ENCODE data around the gene TTBK2.
"Not testable (repeated sequence)": the region's sequence is repeated elsewhere in the genome, so short reads cannot be mapped to it uniquely, and the experiment has no call there.

TTBK2 gene

DNA sequence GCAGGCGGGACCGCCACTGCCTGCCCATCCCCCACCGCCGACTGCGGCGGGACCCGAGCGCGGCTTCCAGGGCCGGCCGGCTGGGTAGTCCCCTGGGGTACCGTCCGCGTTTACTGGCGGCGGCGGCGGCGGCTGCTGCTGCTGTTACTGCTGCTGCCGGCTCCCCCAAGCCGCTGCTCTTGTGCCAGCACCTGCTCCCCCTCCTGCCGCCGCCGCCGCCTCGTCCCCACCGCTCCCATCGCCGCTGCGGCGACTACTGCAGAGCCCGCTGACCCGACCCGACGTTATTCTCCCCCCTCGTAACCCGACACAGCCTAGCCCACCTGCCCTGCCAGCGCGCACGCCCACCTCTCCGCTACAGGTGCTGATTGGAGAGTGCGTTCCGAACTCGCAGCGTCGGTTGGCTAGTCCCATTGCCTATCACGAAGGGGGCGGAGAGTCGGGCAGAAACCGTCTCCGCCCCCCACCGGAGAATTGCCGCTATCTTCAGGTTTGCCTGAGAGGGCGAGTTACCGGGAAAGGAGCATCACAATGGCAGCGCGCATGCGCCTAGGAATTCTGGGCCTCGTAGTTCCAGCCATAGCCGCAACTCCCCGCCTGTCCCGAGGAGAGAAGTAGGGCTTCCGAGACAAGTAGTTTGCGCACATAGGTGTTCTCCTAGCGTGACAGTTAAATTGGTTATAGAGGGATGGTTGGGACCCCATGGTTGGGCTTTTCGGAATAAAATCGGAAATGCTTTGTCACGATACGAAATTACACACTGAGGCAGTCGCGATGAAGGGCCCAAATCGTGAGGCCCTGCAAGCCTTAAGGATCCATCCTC is at the start of gene TTBK2:
Gene TTBK2, minus strand, starts transcription at position 260 of the 823 bp plus-strand sequence. CDS start 42,161 bp downstream, outside the sequence.
- Histone ChIP-seq H3K27me3 (ENCODE audit: control insufficient read depth in 2 of 2, insufficient read depth in 2 of 2, low read length in 2 of 2) (no peaks in the 10 kb centered on the region), H3K9ac (ENCODE audit: low read depth in 1 of 2, low read length in 2 of 2) (peak within 1 kb of the TSS; percentile 74 to 76), H3K4me1 (ENCODE audit: control insufficient read depth in 2 of 2, insufficient read depth in 2 of 2, low read length in 2 of 2) (peaks cover 8 to 15% of the 10 kb centered on the region in 2 donors), H3K27ac (ENCODE audit: low read depth in 2 of 2, low read length in 2 of 2) (peak within 1 kb of the TSS; percentile 64 to 84), H3K9me3 (ENCODE audit: control insufficient read depth in 2 of 2, low read length in 2 of 2) (no peaks in the 10 kb centered on the region), H3K36me3 (ENCODE audit: control insufficient read depth in 2 of 2, insufficient read depth in 2 of 2, low read length in 2 of 2) (no peaks in the 10 kb centered on the region), H3K4me3 (ENCODE audit: low read length in 2 of 2) (peak within 1 kb of the TSS; percentile 81 to 95)

DNA sequence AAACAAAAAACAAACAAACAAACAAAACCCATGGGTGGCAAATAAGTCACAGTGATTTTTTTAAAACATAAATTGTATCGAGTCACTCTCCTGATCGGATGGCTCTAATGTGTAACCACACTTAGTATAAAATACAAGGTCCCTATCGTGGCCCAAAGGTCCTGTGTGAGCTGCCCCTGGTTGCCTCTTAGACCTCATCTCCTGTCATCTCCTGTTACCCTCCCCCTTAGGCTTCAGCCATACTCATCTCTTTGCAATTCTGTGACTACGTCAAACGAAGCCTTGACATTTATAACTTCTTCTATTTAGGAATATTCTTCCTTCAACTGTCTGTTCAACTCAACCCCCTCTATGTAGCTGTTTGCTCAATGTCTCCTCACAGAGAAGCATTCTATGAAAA is 43.9 kb upstream of the TTBK2 start:
- Histone ChIP-seq H3K27me3 (ENCODE audit: control insufficient read depth in 2 of 2, insufficient read depth in 2 of 2, low read length in 2 of 2) (no peaks in the 10 kb centered on the region), H3K9ac (ENCODE audit: low read depth in 1 of 2, low read length in 2 of 2) (no peak overlapping the region), H3K27ac (ENCODE audit: low read depth in 2 of 2, low read length in 2 of 2) (no peak overlapping the region), H3K4me3 (ENCODE audit: low read length in 2 of 2) (no peak overlapping the region), H3K9me3 (ENCODE audit: control insufficient read depth in 2 of 2, low read length in 2 of 2) (no peaks in the 10 kb centered on the region), H3K4me1 (ENCODE audit: control insufficient read depth in 2 of 2, insufficient read depth in 2 of 2, low read length in 2 of 2) (no peaks in the 10 kb centered on the region), H3K36me3 (ENCODE audit: control insufficient read depth in 2 of 2, insufficient read depth in 2 of 2, low read length in 2 of 2) (peaks cover 28 to 34% of the 10 kb centered on the region in 2 donors)

DNA sequence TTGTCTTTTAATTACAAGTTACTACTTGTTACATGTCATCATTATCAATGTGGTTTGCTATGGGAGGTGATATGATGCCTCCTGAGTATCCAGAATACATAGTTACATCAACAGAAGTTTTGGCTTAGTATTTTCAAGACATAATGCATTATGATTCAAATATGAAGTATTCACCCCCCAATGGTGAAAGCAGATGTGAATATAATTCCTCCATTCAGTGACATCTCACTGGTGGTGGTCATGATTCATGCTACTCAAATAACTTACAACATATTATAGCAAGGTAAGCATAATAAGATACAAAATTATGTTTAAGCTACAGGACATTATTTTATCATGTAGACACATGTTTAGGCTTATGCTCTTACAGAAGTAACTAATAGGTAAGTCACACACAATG is 34.9 kb upstream of the TTBK2 start:
- Histone ChIP-seq H3K9me3 (ENCODE audit: control insufficient read depth in 2 of 2, low read length in 2 of 2) (peaks cover 0 to 2% of the 10 kb centered on the region in 2 donors), H3K4me3 (ENCODE audit: low read length in 2 of 2) (no peak overlapping the region), H3K27ac (ENCODE audit: low read depth in 2 of 2, low read length in 2 of 2) (no peak overlapping the region), H3K9ac (ENCODE audit: low read depth in 1 of 2, low read length in 2 of 2) (no peak overlapping the region), H3K4me1 (ENCODE audit: control insufficient read depth in 2 of 2, insufficient read depth in 2 of 2, low read length in 2 of 2) (no peaks in the 10 kb centered on the region), H3K36me3 (ENCODE audit: control insufficient read depth in 2 of 2, insufficient read depth in 2 of 2, low read length in 2 of 2) (peaks cover 41 to 54% of the 10 kb centered on the region in 2 donors), H3K27me3 (ENCODE audit: control insufficient read depth in 2 of 2, insufficient read depth in 2 of 2, low read length in 2 of 2) (no peaks in the 10 kb centered on the region)

DNA sequence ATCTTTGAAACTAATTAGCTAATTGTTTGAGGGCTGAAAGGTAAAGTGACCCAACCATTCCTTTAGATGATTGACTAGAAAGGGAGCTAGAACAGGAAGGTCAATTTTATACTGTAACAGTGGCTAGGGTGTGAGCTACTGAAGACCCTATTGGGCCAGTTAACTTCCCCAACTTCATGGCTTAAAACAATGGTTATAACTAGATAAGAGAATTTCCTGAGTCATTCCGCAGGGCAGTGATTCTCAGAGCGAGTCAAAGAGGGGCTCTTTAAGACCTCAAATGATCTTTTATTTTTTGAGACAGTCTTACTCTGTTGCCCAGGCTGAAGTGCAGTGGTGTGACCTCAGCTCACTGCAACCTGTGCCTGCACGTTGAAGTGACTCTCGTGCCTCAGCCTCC is 33.7 kb upstream of the TTBK2 start:
- Histone ChIP-seq H3K27me3 (ENCODE audit: control insufficient read depth in 2 of 2, insufficient read depth in 2 of 2, low read length in 2 of 2) (no peaks in the 10 kb centered on the region), H3K9me3 (ENCODE audit: control insufficient read depth in 2 of 2, low read length in 2 of 2) (peaks cover 0 to 2% of the 10 kb centered on the region in 2 donors), H3K36me3 (ENCODE audit: control insufficient read depth in 2 of 2, insufficient read depth in 2 of 2, low read length in 2 of 2) (peaks cover 36 to 52% of the 10 kb centered on the region in 2 donors), H3K4me3 (ENCODE audit: low read length in 2 of 2) (no peak overlapping the region), H3K27ac (ENCODE audit: low read depth in 2 of 2, low read length in 2 of 2) (no peak overlapping the region), H3K9ac (ENCODE audit: low read depth in 1 of 2, low read length in 2 of 2) (no peak overlapping the region), H3K4me1 (ENCODE audit: control insufficient read depth in 2 of 2, insufficient read depth in 2 of 2, low read length in 2 of 2) (no peaks in the 10 kb centered on the region)

DNA sequence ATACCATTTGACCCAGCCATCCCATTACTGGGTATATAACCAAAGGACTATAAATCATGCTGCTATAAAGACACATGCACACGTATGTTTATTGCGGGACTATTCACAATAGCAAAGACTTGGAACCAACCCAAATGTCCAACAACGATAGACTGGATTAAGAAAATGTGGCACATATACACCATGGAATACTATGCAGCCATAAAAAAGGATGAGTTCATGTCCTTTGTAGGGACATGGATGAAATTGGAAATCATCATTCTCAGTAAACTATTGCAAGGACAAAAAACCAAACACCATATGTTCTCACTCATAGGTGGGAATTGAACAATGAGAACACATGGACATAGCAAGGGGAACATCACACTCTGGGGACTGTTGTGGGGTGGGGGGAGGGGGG is 28.3 kb upstream of the TTBK2 start:
- H3K9ac ChIP-seq (ENCODE audit: low read depth in 1 of 2, low read length in 2 of 2); H3K4me1 ChIP-seq (ENCODE audit: control insufficient read depth in 2 of 2, insufficient read depth in 2 of 2, low read length in 2 of 2); H3K9me3 ChIP-seq (ENCODE audit: control insufficient read depth in 2 of 2, low read length in 2 of 2); H3K27me3 ChIP-seq (ENCODE audit: control insufficient read depth in 2 of 2, insufficient read depth in 2 of 2, low read length in 2 of 2); H3K4me3 ChIP-seq (ENCODE audit: low read length in 2 of 2); H3K27ac ChIP-seq (ENCODE audit: low read depth in 2 of 2, low read length in 2 of 2): not testable (repeated sequence)
- H3K36me3 ChIP-seq (ENCODE audit: control insufficient read depth in 2 of 2, insufficient read depth in 2 of 2, low read length in 2 of 2) = peaks cover 37 to 45% of the 10 kb centered on the region in 2 donors

DNA sequence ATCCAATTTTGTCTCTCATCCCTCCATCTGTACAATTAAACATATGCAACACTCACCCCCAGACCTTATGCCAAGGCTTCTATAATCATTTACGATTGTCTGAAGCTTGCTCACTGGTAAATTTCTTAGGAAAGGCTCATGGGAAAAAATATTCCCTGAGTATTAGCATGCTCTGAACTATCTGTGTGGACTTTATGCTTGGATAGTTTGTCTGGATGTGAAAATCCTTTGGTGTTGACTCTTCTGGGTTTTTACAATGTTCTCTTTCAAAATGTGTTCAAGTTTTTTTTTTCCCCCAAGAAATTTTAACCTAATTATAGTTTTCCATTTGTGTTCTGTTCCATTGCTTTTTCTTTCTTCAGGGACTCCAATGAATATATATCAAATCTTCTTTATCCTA is 19.9 kb upstream of the TTBK2 start:
- Histone ChIP-seq H3K9me3 (ENCODE audit: control insufficient read depth in 2 of 2, low read length in 2 of 2) (no peaks in the 10 kb centered on the region), H3K9ac (ENCODE audit: low read depth in 1 of 2, low read length in 2 of 2) (no peak overlapping the region), H3K4me3 (ENCODE audit: low read length in 2 of 2) (no peak overlapping the region), H3K36me3 (ENCODE audit: control insufficient read depth in 2 of 2, insufficient read depth in 2 of 2, low read length in 2 of 2) (peaks cover 8 to 12% of the 10 kb centered on the region in 2 donors), H3K27me3 (ENCODE audit: control insufficient read depth in 2 of 2, insufficient read depth in 2 of 2, low read length in 2 of 2) (no peaks in the 10 kb centered on the region), H3K27ac (ENCODE audit: low read depth in 2 of 2, low read length in 2 of 2) (no peak overlapping the region), H3K4me1 (ENCODE audit: control insufficient read depth in 2 of 2, insufficient read depth in 2 of 2, low read length in 2 of 2) (no peaks in the 10 kb centered on the region)

DNA sequence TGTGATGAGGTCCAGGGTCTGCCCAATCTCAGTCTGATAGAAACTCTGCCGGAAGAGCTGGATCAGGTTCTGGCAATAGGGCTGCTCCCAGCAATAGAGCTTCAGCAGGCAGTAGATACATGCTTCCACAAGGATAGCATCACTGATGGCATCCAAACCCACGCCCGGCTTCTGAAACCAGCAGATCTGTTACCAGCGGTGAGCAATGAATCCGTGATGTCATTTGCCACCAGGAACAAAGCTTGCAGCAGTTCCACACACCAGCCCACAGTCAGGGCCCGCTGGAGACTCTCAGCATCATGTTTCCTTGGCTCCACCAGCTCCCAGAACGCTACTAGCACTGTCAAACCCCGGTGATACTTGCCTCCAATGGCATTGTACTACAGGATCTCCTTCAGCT is 19.3 kb upstream of the TTBK2 start:
- Histone ChIP-seq H3K4me1 (ENCODE audit: control insufficient read depth in 2 of 2, insufficient read depth in 2 of 2, low read length in 2 of 2) (no peaks in the 10 kb centered on the region), H3K9me3 (ENCODE audit: control insufficient read depth in 2 of 2, low read length in 2 of 2) (no peaks in the 10 kb centered on the region), H3K4me3 (ENCODE audit: low read length in 2 of 2) (no peak overlapping the region), H3K27me3 (ENCODE audit: control insufficient read depth in 2 of 2, insufficient read depth in 2 of 2, low read length in 2 of 2) (no peaks in the 10 kb centered on the region), H3K27ac (ENCODE audit: low read depth in 2 of 2, low read length in 2 of 2) (no peak overlapping the region), H3K36me3 (ENCODE audit: control insufficient read depth in 2 of 2, insufficient read depth in 2 of 2, low read length in 2 of 2) (peaks cover 7 to 8% of the 10 kb centered on the region in 2 donors), H3K9ac (ENCODE audit: low read depth in 1 of 2, low read length in 2 of 2) (no peak overlapping the region)

DNA sequence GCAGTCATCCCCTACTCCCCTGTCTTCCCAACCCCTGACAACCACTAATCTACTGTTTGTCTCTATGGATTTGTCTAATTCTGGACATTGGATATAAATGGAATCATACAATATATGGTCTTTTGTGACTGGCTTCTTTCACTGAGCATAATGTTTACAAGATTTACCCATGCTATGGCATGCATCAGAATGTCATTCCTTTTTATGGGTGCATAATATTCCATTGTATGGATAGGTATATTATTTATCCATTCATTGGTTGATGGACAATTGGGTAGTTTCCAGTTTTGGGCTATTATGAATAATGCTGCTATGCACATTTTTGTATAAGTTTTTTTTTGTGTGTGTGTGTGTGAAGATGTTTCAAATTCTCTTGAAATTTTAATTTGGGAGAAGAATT is 16.6 kb upstream of the TTBK2 start:
- H3K4me1 ChIP-seq (ENCODE audit: control insufficient read depth in 2 of 2, insufficient read depth in 2 of 2, low read length in 2 of 2) = no peaks in the 10 kb centered on the region

DNA sequence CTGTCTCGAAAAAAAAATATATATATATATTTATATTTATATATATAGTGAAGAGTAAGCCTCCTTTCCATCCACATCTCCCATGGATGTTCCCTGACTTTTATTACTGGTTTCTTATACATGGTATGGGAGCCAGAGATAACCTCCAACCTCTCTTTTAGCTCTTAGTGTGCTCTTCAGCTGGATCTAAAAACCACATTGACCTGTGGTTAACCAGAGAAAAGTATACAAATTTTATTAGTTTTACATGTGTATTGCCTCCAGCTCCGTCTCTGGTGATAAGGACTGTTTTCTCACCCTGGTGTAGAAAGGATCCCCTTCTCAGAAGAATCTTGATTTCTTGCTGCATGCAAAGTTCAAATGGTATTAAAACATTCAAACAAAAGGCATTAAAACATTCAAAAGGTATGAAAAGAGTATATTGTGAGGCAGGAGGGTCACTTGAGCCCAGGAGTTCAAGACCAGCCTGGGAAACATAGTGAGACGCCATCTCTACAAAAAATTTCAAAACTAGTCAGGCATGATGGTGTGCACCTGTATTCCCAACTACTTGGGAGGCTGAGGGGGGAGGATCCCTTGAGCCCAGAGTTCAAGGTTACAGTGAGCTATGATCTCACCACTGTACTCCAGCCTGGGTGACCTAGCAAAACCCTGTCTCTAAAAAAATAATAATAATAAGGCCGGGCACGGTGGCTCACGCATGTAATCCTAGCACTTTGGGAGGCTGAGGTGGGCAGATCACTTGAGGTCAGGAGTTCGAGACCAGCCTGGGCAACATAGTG is 13.5 kb upstream of the TTBK2 start:
- H3K27ac ChIP-seq (ENCODE audit: low read depth in 2 of 2, low read length in 2 of 2) = no peak overlapping the region
- H3K36me3 ChIP-seq (ENCODE audit: control insufficient read depth in 2 of 2, insufficient read depth in 2 of 2, low read length in 2 of 2) = no peaks in the 10 kb centered on the region
- H3K27me3 ChIP-seq (ENCODE audit: control insufficient read depth in 2 of 2, insufficient read depth in 2 of 2, low read length in 2 of 2) = no peaks in the 10 kb centered on the region
- no peak overlapping the region for H3K4me3 ChIP-seq (ENCODE audit: low read length in 2 of 2)
- H3K4me1 ChIP-seq (ENCODE audit: control insufficient read depth in 2 of 2, insufficient read depth in 2 of 2, low read length in 2 of 2) = no peaks in the 10 kb centered on the region
- H3K9me3 ChIP-seq (ENCODE audit: control insufficient read depth in 2 of 2, low read length in 2 of 2) = no peaks in the 10 kb centered on the region
- no peak overlapping the region for H3K9ac ChIP-seq (ENCODE audit: low read depth in 1 of 2, low read length in 2 of 2)

More for the DNA sequence above, 16.6 kb upstream of the TTBK2 start:
- no peaks in the 10 kb centered on the region for H3K9me3 ChIP-seq (ENCODE audit: control insufficient read depth in 2 of 2, low read length in 2 of 2)
- H3K27me3 ChIP-seq (ENCODE audit: control insufficient read depth in 2 of 2, insufficient read depth in 2 of 2, low read length in 2 of 2) = no peaks in the 10 kb centered on the region
- no peak overlapping the region for H3K9ac ChIP-seq (ENCODE audit: low read depth in 1 of 2, low read length in 2 of 2)
- no peaks in the 10 kb centered on the region for H3K36me3 ChIP-seq (ENCODE audit: control insufficient read depth in 2 of 2, insufficient read depth in 2 of 2, low read length in 2 of 2)
- no peak overlapping the region for H3K4me3 ChIP-seq (ENCODE audit: low read length in 2 of 2)
- no peak overlapping the region for H3K27ac ChIP-seq (ENCODE audit: low read depth in 2 of 2, low read length in 2 of 2)

DNA sequence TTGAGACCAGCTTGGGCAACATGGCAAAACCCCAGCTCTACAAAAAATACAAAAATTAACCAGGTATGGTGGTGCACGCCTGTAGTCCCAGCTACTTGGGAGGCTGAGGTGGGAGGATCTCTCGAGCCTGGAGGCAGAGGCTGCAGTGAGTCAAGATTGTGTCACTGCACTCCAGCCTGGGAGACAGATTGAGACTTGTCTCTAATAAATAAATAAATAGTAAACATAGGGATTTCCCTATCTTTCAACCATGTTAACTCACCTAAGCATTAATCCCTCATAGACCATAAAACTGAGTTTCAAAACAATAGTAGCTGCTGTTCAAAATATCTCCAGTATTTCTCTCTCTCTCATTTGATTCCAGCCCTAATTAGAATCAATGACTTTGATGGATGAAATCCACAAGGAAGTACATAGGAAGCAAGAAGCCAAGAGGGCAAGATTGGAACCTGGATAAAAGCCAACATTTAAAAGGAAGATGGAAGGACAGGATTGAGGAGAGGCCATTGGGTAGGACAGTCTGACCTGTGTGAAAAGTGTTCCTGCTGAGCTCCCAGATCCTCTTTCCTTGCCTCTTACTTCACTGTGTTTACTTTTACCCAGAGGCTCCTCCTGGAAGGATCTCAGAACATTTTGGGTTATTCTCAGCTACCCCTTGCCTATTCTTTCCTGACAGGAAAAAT is 12.4 kb upstream of the TTBK2 start:
- no peaks in the 10 kb centered on the region for H3K27me3 ChIP-seq (ENCODE audit: control insufficient read depth in 2 of 2, insufficient read depth in 2 of 2, low read length in 2 of 2)
- H3K9ac ChIP-seq (ENCODE audit: low read depth in 1 of 2, low read length in 2 of 2) = no peak overlapping the region
- H3K9me3 ChIP-seq (ENCODE audit: control insufficient read depth in 2 of 2, low read length in 2 of 2) = no peaks in the 10 kb centered on the region
- no peak overlapping the region for H3K4me3 ChIP-seq (ENCODE audit: low read length in 2 of 2)
- no peaks in the 10 kb centered on the region for H3K4me1 ChIP-seq (ENCODE audit: control insufficient read depth in 2 of 2, insufficient read depth in 2 of 2, low read length in 2 of 2)
- no peaks in the 10 kb centered on the region for H3K36me3 ChIP-seq (ENCODE audit: control insufficient read depth in 2 of 2, insufficient read depth in 2 of 2, low read length in 2 of 2)
- no peak overlapping the region for H3K27ac ChIP-seq (ENCODE audit: low read depth in 2 of 2, low read length in 2 of 2)
